CD4-positive, alpha-beta T cell treated with Interleukin-17A for 1 hour (primary cell): ENCODE data around the gene CISD3.

Source experiments
- DNase-seq: peaks from one replicate; pipeline ENCODE4 v3.0.0-alpha.2; 2020

CISD3 gene

GRCh38 chr17:38729368-38729885 lies 714 bp upstream of the CISD3 start:
- DNase-seq: no peak

DNA sequence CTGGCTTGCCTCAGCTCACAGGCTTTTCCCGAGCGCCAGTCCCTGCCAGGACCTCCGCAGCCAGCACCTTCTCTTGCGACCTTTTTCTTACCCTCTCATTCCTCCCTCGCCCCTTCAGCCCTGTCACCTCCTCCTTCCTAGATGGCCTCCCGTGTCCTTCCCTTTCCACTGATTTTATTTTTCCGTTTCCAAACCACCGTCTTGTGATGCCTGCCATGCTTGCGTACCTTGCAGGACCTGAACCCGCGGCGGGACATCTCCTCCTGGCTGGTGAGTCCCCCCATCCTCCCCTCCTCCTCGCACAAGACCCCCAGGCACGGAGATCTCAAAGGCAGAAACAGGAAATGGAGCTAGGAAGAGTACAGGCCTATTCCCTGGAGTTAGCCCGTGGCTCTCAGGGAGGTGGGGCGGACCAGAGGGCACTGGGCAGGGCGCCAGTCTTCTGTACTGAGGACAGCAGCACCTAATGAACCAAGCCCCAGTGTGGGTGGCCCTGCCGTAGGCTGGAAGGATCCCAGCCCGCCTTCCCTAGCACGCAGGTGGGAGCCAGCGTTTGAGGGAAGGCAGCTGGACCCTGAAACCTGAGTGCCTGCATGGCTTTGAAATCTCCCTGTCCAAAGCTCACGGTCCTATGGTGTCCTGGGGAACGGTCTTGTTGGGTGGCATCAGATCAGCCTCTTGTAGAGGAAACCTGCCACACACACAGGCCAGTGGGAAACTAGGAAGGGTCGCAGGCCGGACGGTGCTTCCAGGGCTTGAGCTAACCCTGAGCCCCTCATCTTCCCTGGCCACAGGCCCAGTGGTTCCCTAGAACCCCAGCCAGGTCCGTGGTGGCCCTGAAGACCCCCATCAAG lies 612 bp downstream of the CISD3 start:
- DNase-seq: no peak

DNA sequence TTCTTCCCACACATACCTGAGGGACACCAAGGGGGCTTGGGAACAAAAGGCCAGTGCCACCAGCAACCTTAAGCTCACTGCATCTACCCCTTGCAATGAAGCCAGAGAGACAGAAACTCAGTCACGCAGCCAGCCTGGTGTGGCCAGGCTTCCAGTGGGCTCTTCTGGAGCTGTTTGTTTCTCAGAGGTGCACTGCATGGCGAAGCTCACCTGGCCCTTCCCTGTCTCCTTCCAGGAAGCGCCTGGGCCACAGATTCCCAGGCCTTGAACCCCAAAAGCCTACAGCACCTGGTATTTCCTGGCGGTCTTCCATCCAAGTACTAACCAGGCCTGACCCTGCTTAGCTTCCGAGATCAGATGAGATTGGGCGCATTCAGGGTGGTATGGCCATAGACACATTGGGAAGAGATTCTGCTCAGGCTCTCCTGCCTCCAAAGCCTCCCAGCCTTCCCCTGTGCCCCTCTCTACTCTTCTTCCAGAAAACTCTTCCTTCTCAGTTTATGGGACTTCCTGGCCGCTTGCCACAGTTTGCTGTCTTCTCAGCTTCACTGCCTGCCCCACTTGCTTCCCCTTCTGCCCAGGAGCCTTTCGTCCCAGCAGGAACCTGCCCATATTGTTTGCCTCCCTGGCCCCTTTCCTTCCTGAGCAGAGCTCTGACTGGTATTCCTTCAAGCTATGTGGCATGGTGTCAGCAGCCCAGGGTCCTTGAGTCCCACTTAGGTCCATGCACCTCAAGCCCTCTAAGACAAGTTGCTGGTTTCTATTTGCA lies 1.6 kb downstream of the CISD3 start:
- DNase-seq: no peak

- no peak for DNase-seq
These were observed 2.5 kb downstream of the CISD3 start for GRCh38 chr17:38732376-38733281.

DNA sequence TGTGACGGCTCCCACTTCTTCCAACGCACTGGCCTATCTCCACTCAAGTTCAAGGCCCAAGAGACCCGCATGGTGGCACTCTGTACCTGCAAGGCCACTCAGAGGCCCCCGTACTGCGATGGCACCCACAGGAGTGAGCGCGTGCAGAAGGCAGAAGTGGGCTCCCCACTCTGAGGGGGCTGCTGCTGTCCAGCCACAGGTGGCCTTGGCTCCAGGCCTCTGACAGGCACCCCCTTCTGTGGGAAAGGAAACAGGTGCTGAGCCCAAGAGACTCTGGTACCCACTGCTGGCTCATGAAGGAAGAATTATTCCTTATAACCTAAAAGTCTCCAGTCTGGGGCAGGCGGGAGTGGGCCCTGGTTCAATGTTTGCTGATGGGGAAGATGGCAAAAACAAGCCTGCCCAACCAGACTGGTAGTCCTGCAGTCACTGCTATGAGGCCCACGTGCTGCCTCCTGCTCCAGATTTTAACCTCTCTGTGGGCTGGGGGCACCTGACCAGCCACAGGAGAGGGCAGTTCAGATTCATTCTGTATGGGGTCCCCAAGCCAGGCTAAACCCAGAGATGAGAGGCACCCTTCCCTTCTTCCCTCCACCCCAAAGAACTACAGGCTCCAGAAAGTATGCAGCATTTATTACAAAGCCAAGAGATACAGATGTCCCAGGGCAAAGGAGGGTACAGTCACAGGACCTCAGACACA lies 3.3 kb downstream of the CISD3 start:
- no peak for DNase-seq

GRCh38 chr17:38733982-38734973 lies 4.1 kb downstream of the CISD3 start:
- DNase-seq: no peak

- DNase-seq: peak; percentile 73
These were observed 5.2 kb downstream of the CISD3 start for GRCh38 chr17:38735161-38735997.

- no peak for DNase-seq
These were observed 8.0 kb downstream of the CISD3 start for GRCh38 chr17:38738007-38738662.

DNA sequence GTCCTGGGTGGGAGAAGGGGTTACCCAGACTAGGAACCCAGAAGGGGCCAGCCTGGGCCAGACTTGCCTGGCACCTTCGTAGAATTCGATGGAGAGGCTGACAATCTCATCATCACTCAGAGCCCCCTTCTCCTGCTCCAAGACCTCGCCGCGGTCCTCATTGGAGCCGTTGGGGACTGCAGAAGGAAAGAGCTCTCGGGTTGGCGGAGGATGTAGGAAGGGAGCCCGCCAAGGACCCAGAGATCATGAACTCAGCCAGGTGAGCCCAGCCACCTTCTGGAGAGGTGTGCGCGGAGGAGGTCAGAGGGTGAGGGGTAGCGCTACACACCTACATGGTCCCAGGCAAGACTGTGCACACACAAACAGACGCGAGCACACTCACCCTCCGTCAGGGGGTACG lies 8.5 kb downstream of the CISD3 start:
- DNase-seq: no peak

- no peak for DNase-seq
These were observed 9.2 kb downstream of the CISD3 start for GRCh38 chr17:38739305-38739704.

DNA sequence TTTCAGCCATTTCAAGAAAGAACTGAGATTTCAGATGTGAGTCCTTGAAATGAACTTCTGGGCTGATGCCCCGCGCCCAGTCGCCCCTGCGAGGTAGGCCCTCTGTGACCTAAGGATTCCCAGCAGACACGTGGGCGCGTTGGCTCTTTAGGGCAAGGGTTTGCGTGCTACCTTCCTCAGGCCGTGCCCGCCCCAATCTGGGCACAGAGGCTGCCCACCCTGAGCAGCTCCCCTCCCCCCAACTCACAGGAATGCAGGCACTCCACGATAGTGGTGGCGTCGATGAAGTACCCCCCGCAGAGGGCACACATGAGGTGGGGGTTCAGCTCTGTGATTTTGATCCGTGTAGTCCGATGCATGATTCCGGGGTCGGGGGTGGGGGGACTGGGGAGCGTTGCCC lies 9.9 kb downstream of the CISD3 start:
- no peak for DNase-seq

- DNase-seq: no peak
These were observed 10.7 kb downstream of the CISD3 start for GRCh38 chr17:38740806-38741205.

DNA sequence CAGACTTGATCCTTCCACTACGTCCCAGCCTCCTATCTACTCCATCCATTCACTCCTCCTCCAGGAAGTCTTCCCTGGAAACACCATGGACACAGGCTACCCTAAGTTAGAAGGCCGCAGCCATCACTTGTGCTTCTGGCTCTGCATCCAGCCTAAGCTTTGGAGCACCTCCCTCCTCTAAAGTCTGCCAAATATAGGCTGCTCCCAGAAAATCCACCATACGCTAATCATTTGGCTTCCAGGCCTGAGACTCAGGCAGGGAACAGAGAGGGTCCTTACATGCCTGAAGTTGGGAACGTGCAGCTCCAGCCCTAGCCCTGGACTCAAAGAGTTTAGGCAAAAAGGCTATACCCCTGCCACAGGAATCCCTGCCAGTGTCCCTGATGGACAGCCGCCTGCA lies 11.3 kb downstream of the CISD3 start:
- no peak for DNase-seq

GRCh38 chr17:38741921-38742410 lies 11.8 kb downstream of the CISD3 start:
- no peak for DNase-seq

DNA sequence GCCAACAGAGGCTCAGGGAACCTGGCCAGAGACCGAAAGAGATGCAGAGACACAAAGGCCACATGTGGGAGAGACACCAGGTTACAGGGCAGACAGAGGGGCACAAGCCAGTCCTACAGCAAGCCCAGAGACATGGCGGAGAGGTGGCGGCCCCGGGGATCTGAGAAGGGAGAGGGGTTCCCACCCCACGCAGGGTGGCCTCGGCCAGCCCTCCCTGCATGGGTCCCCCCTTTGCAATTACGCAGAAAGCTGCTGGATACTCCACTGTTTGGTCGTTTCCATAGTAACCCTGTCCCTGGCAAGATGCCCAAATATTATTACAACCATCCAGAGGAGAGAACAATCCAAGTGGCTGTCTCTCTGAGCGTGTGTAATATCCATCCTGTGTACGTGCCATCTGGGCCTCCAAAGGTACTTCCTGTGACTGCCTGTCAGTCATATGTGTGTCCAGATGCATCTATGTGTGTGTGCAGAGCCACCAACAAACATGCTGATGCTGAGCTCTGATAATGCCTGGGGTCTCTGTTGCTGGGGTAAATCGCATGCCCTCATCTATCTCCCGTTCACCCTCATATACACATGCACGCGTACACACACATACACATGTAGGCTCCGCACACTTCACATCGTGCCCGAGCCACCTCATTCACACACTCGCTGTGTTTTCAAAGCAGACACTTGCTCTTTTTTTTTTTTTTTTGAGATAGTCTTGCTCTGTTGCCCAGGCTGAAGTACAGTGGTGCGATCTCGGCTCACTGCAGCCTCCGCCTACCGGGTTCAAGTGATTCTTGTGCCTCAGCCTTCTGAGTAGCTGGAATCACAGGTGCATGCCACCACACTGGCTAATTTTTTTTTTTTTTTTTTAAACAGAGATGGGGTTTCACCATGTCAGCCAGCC lies 12.5 kb downstream of the CISD3 start:
- DNase-seq: no peak

GRCh38 chr17:38743556-38744171 lies 13.5 kb downstream of the CISD3 start:
- DNase-seq: no peak

GRCh38 chr17:38745545-38745944 lies 15.4 kb downstream of the CISD3 start:
- DNase-seq: no peak
